Upper lobe of right lung (tissue), 1 donor: ENCODE results near the gene CRAMP1. TPM values are rescaled to one million over a fixed set of nuclear protein-coding genes. Genes with fewer than 3 reads are reported as not detected.

Experiments
- ATAC-seq: fragments of 200-7000 bp; cut with Tn5 transposase; one replicate; pipeline ENCODE4 v1.9.1; 2020; ENCODE audit warnings: mild to moderate bottlenecking, moderate library complexity
- DNase-seq: peaks from one replicate; pipeline ENCODE4 v3.0.0-alpha.2; 2020
- H3K27ac ChIP-seq: fragments of 200-600 bp; one replicate; pipeline ENCODE4 v1.8.0; 2022
- H3K27me3 ChIP-seq: fragments of 200-600 bp; one replicate; pipeline ENCODE4 v1.8.0; 2022; ENCODE audit warnings: mild to moderate bottlenecking
- H3K36me3 ChIP-seq: fragments of 200-600 bp; one replicate; pipeline ENCODE4 v1.8.0; 2022
- H3K4me1 ChIP-seq: fragments of 200-600 bp; one replicate; pipeline ENCODE4 v1.8.0; 2022
- H3K4me3 ChIP-seq: fragments of 200-600 bp; one replicate; pipeline ENCODE4 v1.8.0; 2022; ENCODE audit warnings: mild to moderate bottlenecking
- H3K9me3 ChIP-seq: fragments of 200-600 bp; one replicate; pipeline ENCODE4 v1.8.0; 2022
- intact Hi-C: fragments of 100-400 bp; cut with DNase I; formaldehyde crosslinking; loops from one replicate; pipeline ENCODE4 v1.11.0; 2022
- total RNA-seq: library from RNA; stranded (reverse); fragmentation: NEBNext Ultra II Directional; extraction: Animal tissue kit (Norgen Biotek cat#: 25700); gene quantifications from one replicate; pipeline ENCODE4 v1.2.1, GENCODE V29; 2021
- TF ChIP-seq, protein P1 (sequence below): fragments of 200-600 bp; IDR thresholded peaks from one replicate; pipeline ENCODE4 v1.8.0; 2022; ENCODE audit warnings: antibody characterized with exemption
- donor health status: DM: no; HTN: yes; CAD: no; lungs with severe emphysema.

CRAMP1 gene
- total RNA-seq, 1 donor from 2014 or later: 21.4 TPM

DNA sequence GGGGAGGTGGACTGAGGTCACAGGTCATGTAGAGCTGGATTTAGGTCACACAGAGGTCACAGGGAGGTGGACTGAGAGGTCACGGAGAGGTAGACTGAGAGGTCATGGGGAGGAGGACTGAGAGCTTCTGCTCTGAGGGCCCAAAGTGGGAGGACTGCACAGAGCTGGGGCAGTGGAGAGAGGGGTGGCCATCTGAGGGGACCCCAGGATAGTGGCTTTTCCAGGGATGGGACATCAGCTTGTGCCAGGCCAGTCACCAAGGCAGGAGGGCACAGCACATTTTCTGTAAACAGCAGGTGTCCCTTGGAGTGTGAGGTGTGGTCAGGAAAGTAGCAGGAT, 39.8 kb downstream of the CRAMP1 start:
- no peak for ATAC-seq
- Histone ChIP-seq H3K27me3 (no peaks in the 10 kb centered on the region), H3K36me3 (peaks cover 62% of the 10 kb centered on the region), H3K4me1 (no peaks in the 10 kb centered on the region), H3K27ac (no peak overlapping the region), H3K9me3 (no peaks in the 10 kb centered on the region), H3K4me3 (no peak overlapping the region)
- intact Hi-C loops: no loop called here
- DNase-seq: no peak
- TF ChIP-seq, protein P1, sequence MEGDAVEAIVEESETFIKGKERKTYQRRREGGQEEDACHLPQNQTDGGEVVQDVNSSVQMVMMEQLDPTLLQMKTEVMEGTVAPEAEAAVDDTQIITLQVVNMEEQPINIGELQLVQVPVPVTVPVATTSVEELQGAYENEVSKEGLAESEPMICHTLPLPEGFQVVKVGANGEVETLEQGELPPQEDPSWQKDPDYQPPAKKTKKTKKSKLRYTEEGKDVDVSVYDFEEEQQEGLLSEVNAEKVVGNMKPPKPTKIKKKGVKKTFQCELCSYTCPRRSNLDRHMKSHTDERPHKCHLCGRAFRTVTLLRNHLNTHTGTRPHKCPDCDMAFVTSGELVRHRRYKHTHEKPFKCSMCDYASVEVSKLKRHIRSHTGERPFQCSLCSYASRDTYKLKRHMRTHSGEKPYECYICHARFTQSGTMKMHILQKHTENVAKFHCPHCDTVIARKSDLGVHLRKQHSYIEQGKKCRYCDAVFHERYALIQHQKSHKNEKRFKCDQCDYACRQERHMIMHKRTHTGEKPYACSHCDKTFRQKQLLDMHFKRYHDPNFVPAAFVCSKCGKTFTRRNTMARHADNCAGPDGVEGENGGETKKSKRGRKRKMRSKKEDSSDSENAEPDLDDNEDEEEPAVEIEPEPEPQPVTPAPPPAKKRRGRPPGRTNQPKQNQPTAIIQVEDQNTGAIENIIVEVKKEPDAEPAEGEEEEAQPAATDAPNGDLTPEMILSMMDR: no peak

DNA sequence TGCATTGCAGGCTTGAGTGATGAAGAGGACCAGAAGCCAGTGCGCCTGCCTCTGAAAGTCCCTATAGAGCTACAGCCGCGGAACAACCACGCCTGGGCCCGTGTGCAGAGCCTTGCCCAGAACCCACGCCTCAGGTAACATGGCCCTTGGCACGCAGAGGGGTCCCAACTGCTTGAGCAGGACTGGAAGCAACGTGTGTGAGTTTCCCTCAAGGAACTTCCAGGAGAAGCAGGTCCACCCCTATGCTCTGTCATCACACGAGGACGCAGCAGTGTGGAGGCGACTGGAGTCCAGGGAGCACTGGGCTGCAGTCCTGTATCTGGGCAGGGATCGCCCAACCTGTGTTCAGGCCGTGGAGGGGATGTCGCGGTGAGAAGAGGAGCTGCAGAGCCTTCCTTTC, 40.9 kb downstream of the CRAMP1 start:
- TF ChIP-seq, protein P1: no peak
- intact Hi-C loops: no loop called here
- Histone ChIP-seq H3K4me3 (no peak overlapping the region), H3K27me3 (no peaks in the 10 kb centered on the region), H3K9me3 (no peaks in the 10 kb centered on the region), H3K36me3 (peaks cover 64% of the 10 kb centered on the region), H3K4me1 (no peaks in the 10 kb centered on the region), H3K27ac (no peak overlapping the region)
- ATAC-seq (no peak), DNase-seq (no peak)

DNA sequence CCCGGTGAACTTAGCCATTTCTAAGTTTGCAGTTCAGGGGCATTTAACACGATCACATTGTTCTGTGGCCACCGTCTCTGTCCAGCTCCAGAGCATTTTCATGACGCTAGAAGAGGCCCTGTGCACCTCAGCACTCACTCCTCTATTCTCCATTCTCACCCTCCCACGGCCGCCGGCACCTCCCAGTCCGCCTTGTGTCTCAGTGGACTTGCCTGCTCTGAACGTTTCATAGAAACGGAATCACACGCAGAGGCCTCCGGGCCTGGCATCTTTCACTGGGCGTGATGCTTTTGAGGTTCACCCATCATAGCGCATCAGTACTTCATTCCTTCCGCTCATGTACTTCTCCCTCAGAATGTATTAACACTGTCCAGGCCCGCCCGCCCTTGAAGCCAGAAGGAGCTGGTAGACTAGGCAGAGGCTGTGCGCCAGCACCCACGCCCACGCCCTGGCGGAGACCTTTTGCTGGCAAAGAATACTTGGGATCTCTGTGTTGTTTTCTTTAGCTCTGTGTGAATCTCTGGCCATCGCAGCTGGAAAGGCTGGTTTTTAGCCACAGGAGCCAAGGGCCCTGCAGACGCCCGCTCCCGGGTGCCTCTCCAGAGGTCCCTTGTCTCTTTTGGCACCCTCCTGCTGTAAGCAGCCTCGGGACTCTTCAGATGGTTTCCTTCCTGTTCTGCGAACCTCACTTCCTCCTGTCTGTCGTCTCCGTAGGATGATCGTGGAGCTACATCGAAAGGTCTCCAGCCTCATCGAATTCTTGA, 42.5 kb downstream of the CRAMP1 start:
- intact Hi-C loops: no loop called here
- Histone ChIP-seq H3K27ac (no peak overlapping the region), H3K36me3 (peaks cover 78% of the 10 kb centered on the region), H3K9me3 (no peaks in the 10 kb centered on the region), H3K4me3 (no peak overlapping the region), H3K27me3 (no peaks in the 10 kb centered on the region), H3K4me1 (no peaks in the 10 kb centered on the region)
- no peak for DNase-seq
- no peak for ATAC-seq
- TF ChIP-seq, protein P1: no peak

DNA sequence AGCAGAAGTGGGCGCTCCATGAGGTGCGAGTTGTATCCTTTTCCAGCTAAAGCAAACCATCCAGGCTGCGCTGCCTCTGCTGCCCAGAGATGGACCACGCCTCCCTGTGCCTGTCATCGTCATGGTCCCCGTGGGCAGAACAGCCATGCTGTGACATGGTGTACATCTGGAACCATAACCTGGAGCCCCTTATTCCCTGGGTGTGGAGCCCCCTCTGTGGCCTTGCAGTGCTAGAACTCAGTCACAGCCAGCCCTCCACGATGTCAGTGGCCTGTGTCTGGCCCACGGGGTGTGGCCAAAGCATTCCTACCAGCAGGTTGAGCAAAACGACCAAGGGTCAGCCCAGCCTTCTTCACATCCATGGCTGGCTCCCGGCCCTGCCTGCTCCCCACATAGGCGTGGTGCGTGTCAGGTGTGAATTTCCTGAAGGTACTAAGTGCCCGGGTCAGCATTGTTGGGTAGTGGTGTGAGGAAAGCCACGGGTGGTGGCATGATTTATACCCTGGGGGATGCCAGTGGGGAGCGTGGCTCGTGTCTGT, 43.2 kb downstream of the CRAMP1 start:
- Histone ChIP-seq H3K9me3 (no peaks in the 10 kb centered on the region), H3K4me3 (no peak overlapping the region), H3K27ac (no peak overlapping the region), H3K4me1 (no peaks in the 10 kb centered on the region), H3K27me3 (no peaks in the 10 kb centered on the region), H3K36me3 (peaks cover 85% of the 10 kb centered on the region)
- TF ChIP-seq, protein P1: no peak
- intact Hi-C loops: no loop called here
- no peak for DNase-seq
- no peak for ATAC-seq

DNA sequence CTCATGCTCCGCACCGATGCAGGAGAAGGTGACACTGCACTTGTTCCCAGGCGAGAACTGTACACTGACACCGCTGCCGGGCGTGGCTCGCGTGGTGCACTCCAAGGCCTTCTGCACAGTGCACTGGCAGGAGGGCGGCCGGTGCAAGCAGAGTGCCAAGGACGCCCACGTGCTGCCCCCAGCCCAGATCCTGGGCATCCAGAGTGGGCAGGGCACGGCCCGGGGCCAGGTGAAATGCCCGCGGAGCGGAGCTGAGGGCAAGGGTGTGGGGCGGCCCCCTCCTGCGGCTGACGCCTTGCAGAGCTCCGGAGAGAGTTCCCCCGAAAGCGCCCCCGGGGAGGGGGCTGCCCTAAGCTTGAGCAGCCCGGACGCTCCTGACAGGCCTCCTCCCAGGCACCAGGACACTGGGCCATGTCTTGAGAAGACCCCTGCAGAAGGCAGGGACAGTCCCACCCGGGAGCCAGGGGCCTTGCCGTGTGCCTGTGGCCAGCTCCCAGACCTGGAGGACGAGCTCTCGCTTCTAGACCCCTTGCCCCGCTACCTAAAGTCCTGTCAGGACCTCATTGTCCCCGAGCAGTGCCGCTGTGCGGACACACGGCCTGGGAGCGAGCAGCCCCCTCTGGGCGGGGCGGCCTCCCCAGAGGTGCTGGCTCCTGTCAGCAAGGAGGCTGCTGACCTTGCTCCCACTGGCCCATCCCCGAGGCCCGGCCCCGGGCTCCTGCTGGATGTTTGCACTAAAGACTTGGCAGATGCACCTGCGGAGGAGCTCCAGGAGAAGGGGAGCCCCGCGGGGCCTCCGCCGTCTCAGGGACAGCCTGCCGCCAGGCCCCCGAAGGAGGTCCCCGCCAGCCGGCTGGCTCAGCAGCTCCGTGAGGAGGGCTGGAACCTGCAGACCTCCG, 44.0 kb downstream of the CRAMP1 start:
- Histone ChIP-seq H3K27ac (no peak overlapping the region), H3K36me3 (peaks cover 84% of the 10 kb centered on the region), H3K4me3 (no peak overlapping the region), H3K9me3 (no peaks in the 10 kb centered on the region), H3K4me1 (no peaks in the 10 kb centered on the region), H3K27me3 (no peaks in the 10 kb centered on the region)
- DNase-seq: no peak
- TF ChIP-seq, protein P1: no peak
- ATAC-seq: no peak
- intact Hi-C loops: no loop called here
